Activated T-helper 1 cell treated with anti-CD3 and anti-CD28 coated beads, Interleukin-12 subunit alpha, Interleukin-12 subunit beta, Interleukin-2, Interleukin-4 antibody, amounts not matched to agents 30 ng/mL and 10 ng/mL and 1 ng/mL, durations not matched to agents 14 hours and 24 hours and 36 hours (primary cell): Measurements from ENCODE around the gene STEAP1B. TPM values are rescaled to one million over a fixed set of nuclear protein-coding genes. Genes with fewer than 3 reads are reported as not detected.

Source experiments
- DNase-seq: peaks from one replicate; pipeline ENCODE4 v3.0.0; 2021; ENCODE audit warnings: low spot score
- H3K27ac Mint-ChIP-seq: one replicate; pipeline ENCODE4 v1.8.0; 2021; ENCODE audit warnings: mild to moderate bottlenecking, mixed read lengths
- H3K27me3 Mint-ChIP-seq: one replicate; pipeline ENCODE4 v1.8.0; 2022; ENCODE audit warnings: mild to moderate bottlenecking, moderate library complexity, mixed read lengths; ENCODE audit not compliant: insufficient read depth
- H3K36me3 Mint-ChIP-seq: one replicate; pipeline ENCODE4 v1.8.0; 2021; ENCODE audit warnings: low read depth, mixed read lengths
- H3K4me1 Mint-ChIP-seq: one replicate; pipeline ENCODE4 v1.8.0; 2021; ENCODE audit warnings: low read depth, mixed read lengths
- H3K4me3 Mint-ChIP-seq: one replicate; pipeline ENCODE4 v1.8.0; 2021; ENCODE audit warnings: mild to moderate bottlenecking, moderate library complexity, mixed read lengths
- H3K9me3 Mint-ChIP-seq: one replicate; pipeline ENCODE4 v1.8.0; 2021; ENCODE audit warnings: mixed read lengths
- intact Hi-C: fragments of 100-400 bp; cut with micrococcal nuclease; formaldehyde crosslinking; loops from one replicate; pipeline ENCODE4 v1.15.1; 2024
- total RNA-seq: library from RNA; stranded (reverse); gene quantifications from 2 replicates; pipeline ENCODE4 v1.2.3, GENCODE V29; 2022

STEAP1B gene
- total RNA-seq, 1 donor from 2014 or later = 0.16 TPM

- intact Hi-C loops = no loop called here
- Mint-ChIP-seq H3K36me3 (no peaks in the 10 kb centered on the region), H3K4me3 (no peak overlapping the region), H3K4me1 (no peaks in the 10 kb centered on the region), H3K27me3 (peaks cover 11% of the 10 kb centered on the region), H3K9me3 (no peaks in the 10 kb centered on the region), H3K27ac (no peak overlapping the region)
- no peak for DNase-seq
Measured at GRCh38 chr7:22418251-22419046, 81.5 kb downstream of the STEAP1B start.

- no peaks in the 10 kb centered on the region for H3K4me1 Mint-ChIP-seq
- H3K9me3 Mint-ChIP-seq = no peaks in the 10 kb centered on the region
Measured at GRCh38 chr7:22417841-22418240, 82.1 kb downstream of the STEAP1B start.

GRCh38 chr7:22417349-22417748 lies 82.6 kb downstream of the STEAP1B start:
- DNase-seq = no peak
- Mint-ChIP-seq H3K4me3 (no peak overlapping the region), H3K27me3 (peaks cover 11% of the 10 kb centered on the region), H3K4me1 (no peaks in the 10 kb centered on the region), H3K9me3 (no peaks in the 10 kb centered on the region), H3K36me3 (no peaks in the 10 kb centered on the region), H3K27ac (no peak overlapping the region)
- intact Hi-C loops = no loop called here

More at GRCh38 chr7:22417841-22418240, 82.1 kb downstream of the STEAP1B start:
- no peak overlapping the region for H3K4me3 Mint-ChIP-seq
- no peak for DNase-seq
- H3K27me3 Mint-ChIP-seq = peaks cover 11% of the 10 kb centered on the region
- H3K27ac Mint-ChIP-seq = no peak overlapping the region
- intact Hi-C loops = no loop called here
- H3K36me3 Mint-ChIP-seq = no peaks in the 10 kb centered on the region

- no peak overlapping the region for H3K4me3 Mint-ChIP-seq
- H3K27me3 Mint-ChIP-seq = peaks cover 13% of the 10 kb centered on the region
- H3K36me3 Mint-ChIP-seq = no peaks in the 10 kb centered on the region
- H3K27ac Mint-ChIP-seq = no peak overlapping the region
- no peaks in the 10 kb centered on the region for H3K4me1 Mint-ChIP-seq
- H3K9me3 Mint-ChIP-seq = no peaks in the 10 kb centered on the region
- no peak for DNase-seq
- intact Hi-C loops = no loop called here
Measured at GRCh38 chr7:22414424-22414823, 85.6 kb downstream of the STEAP1B start.

GRCh38 chr7:22413211-22413610 lies 86.8 kb downstream of the STEAP1B start:
- Mint-ChIP-seq H3K4me1 (no peaks in the 10 kb centered on the region), H3K9me3 (no peaks in the 10 kb centered on the region), H3K27ac (no peak overlapping the region), H3K4me3 (no peak overlapping the region), H3K27me3 (peaks cover 9% of the 10 kb centered on the region), H3K36me3 (no peaks in the 10 kb centered on the region)
- intact Hi-C loops = no loop called here
- no peak for DNase-seq

GRCh38 chr7:22411977-22412693 lies 87.9 kb downstream of the STEAP1B start:
- H3K4me1 Mint-ChIP-seq = no peaks in the 10 kb centered on the region
- H3K4me3 Mint-ChIP-seq = no peak overlapping the region
- peaks cover 9% of the 10 kb centered on the region for H3K27me3 Mint-ChIP-seq
- intact Hi-C loops = no loop called here
- no peak for DNase-seq
- H3K27ac Mint-ChIP-seq = no peak overlapping the region
- no peaks in the 10 kb centered on the region for H3K36me3 Mint-ChIP-seq
- H3K9me3 Mint-ChIP-seq = no peaks in the 10 kb centered on the region

- Mint-ChIP-seq H3K36me3 (no peaks in the 10 kb centered on the region), H3K4me1 (peaks cover 5% of the 10 kb centered on the region), H3K9me3 (peaks cover 3% of the 10 kb centered on the region), H3K4me3 (no peak overlapping the region), H3K27ac (no peak overlapping the region), H3K27me3 (no peaks in the 10 kb centered on the region)
- intact Hi-C loops = no loop called here
- DNase-seq = no peak
Measured at GRCh38 chr7:22406715-22407114, 93.3 kb downstream of the STEAP1B start.

- Mint-ChIP-seq H3K4me1 (peaks cover 5% of the 10 kb centered on the region), H3K4me3 (no peak overlapping the region)
Measured at GRCh38 chr7:22404421-22405023, 95.5 kb downstream of the STEAP1B start.

GRCh38 chr7:22403344-22403743 lies 96.6 kb downstream of the STEAP1B start:
- no peak for DNase-seq
- intact Hi-C loops = no loop called here
- peaks cover 2% of the 10 kb centered on the region for H3K27me3 Mint-ChIP-seq
- H3K9me3 Mint-ChIP-seq = peaks cover 3% of the 10 kb centered on the region
- no peaks in the 10 kb centered on the region for H3K36me3 Mint-ChIP-seq
- H3K4me3 Mint-ChIP-seq = no peak overlapping the region
- H3K27ac Mint-ChIP-seq = no peak overlapping the region
- H3K4me1 Mint-ChIP-seq = peaks cover 5% of the 10 kb centered on the region

More at GRCh38 chr7:22404421-22405023, 95.5 kb downstream of the STEAP1B start:
- Mint-ChIP-seq H3K27me3 (peaks cover 2% of the 10 kb centered on the region), H3K36me3 (no peaks in the 10 kb centered on the region), H3K27ac (no peak overlapping the region), H3K9me3 (peaks cover 3% of the 10 kb centered on the region)
- no peak for DNase-seq
- intact Hi-C loops = no loop called here

GRCh38 chr7:22402250-22402649 lies 97.7 kb downstream of the STEAP1B start:
- Mint-ChIP-seq H3K27ac (no peak overlapping the region), H3K36me3 (no peaks in the 10 kb centered on the region), H3K4me1 (peaks cover 5% of the 10 kb centered on the region), H3K27me3 (peaks cover 2% of the 10 kb centered on the region), H3K9me3 (peaks cover 3% of the 10 kb centered on the region), H3K4me3 (no peak overlapping the region)
- intact Hi-C loops = no loop called here
- no peak for DNase-seq

- no peak for DNase-seq
- Mint-ChIP-seq H3K4me3 (no peak overlapping the region), H3K4me1 (peaks cover 5% of the 10 kb centered on the region), H3K36me3 (no peaks in the 10 kb centered on the region), H3K27ac (no peak overlapping the region), H3K27me3 (peaks cover 7% of the 10 kb centered on the region), H3K9me3 (peaks cover 3% of the 10 kb centered on the region)
- intact Hi-C loops = no loop called here
Measured at GRCh38 chr7:22400936-22401553, 98.9 kb downstream of the STEAP1B start.

GRCh38 chr7:22400150-22400814 lies 99.7 kb downstream of the STEAP1B start:
- no peak overlapping the region for H3K27ac Mint-ChIP-seq
- intact Hi-C loops = no loop called here
- no peaks in the 10 kb centered on the region for H3K36me3 Mint-ChIP-seq
- peaks cover 7% of the 10 kb centered on the region for H3K27me3 Mint-ChIP-seq
- peaks cover 5% of the 10 kb centered on the region for H3K4me1 Mint-ChIP-seq
- H3K4me3 Mint-ChIP-seq = no peak overlapping the region
- no peak for DNase-seq
- H3K9me3 Mint-ChIP-seq = peaks cover 3% of the 10 kb centered on the region
